ENCODE results near the gene EIF6.

Gene EIF6

GRCh38 chr20:35328689-35329088, 44.1 kb upstream of the EIF6 start:
- H3K9ac ChIP-seq (ENCODE audit: low read length) = no peak overlapping the region
- H3K14ac ChIP-seq (ENCODE audit: low read length) = no peak overlapping the region
- H4K8ac ChIP-seq (ENCODE audit: low read depth, low read length) = no peak overlapping the region
- no peak overlapping the region for H2BK5ac ChIP-seq (ENCODE audit: low read depth, low read length, poor library complexity)
- no peak overlapping the region for H2AFZ ChIP-seq (ENCODE audit: insufficient read depth, low read length, poor library complexity)
- H2BK120ac ChIP-seq (ENCODE audit: insufficient read depth, low read length, poor library complexity) = no peak overlapping the region
- no peak for DNase-seq
- no CpG with 5 or more reads among the region's 4 CpGs for WGBS (ENCODE audit: extremely low coverage, insufficient coverage, insufficient read length)
- H3K4me2 ChIP-seq (ENCODE audit: low read length) = no peak overlapping the region
- no peak overlapping the region for H3K4ac ChIP-seq (ENCODE audit: low read depth, low read length)
- no peak overlapping the region for H3K27ac ChIP-seq (ENCODE audit: low read depth, low read length)
- no peaks in the 10 kb centered on the region for H3K79me2 ChIP-seq (ENCODE audit: control insufficient read depth, insufficient read depth, low read length, poor library complexity)
- H3K4me1 ChIP-seq (ENCODE audit: control insufficient read depth in 1 of 2, insufficient read depth in 2 of 2, low read length in 2 of 2) = peaks cover 0 to 2% of the 10 kb centered on the region in 2 experiments
- no peaks in the 10 kb centered on the region for H3K36me3 ChIP-seq (ENCODE audit: control insufficient read depth in 1 of 2, insufficient read depth in 2 of 2, low read length in 2 of 2)
- H3K9me3 ChIP-seq (ENCODE audit: insufficient read depth, low read depth, low read length) = no peaks in the 10 kb centered on the region
- no peak overlapping the region for H2BK12ac ChIP-seq (ENCODE audit: low read length)
- no peak overlapping the region for H3K4me3 ChIP-seq (ENCODE audit: low read depth, low read length)
- no peaks in the 10 kb centered on the region for H3K79me1 ChIP-seq (ENCODE audit: low read length)
- H3K27me3 ChIP-seq (ENCODE audit: insufficient read depth, low read length) = no peaks in the 10 kb centered on the region
- H3K23ac ChIP-seq (ENCODE audit: low read length) = no peak overlapping the region
- H3K18ac ChIP-seq (ENCODE audit: low read length) = no peak overlapping the region
- H2AK5ac ChIP-seq (ENCODE audit: low read length) = no peak overlapping the region
- H4K91ac ChIP-seq (ENCODE audit: low read depth, low read length) = no peak overlapping the region
- H4K12ac ChIP-seq (ENCODE audit: low read depth, low read length) = no peak overlapping the region

GRCh38 chr20:35328095-35328685, 43.6 kb upstream of the EIF6 start:
- no peak overlapping the region for H3K18ac ChIP-seq (ENCODE audit: low read length)
- no peaks in the 10 kb centered on the region for H3K36me3 ChIP-seq (ENCODE audit: control insufficient read depth in 1 of 2, insufficient read depth in 2 of 2, low read length in 2 of 2)
- H3K79me2 ChIP-seq (ENCODE audit: control insufficient read depth, insufficient read depth, low read length, poor library complexity) = no peaks in the 10 kb centered on the region
- no peak overlapping the region for H4K91ac ChIP-seq (ENCODE audit: low read depth, low read length)
- H3K4ac ChIP-seq (ENCODE audit: low read depth, low read length) = no peak overlapping the region
- no peaks in the 10 kb centered on the region for H3K9me3 ChIP-seq (ENCODE audit: insufficient read depth, low read depth, low read length)
- no peak overlapping the region for H3K27ac ChIP-seq (ENCODE audit: low read depth, low read length)
- WGBS (ENCODE audit: extremely low coverage, insufficient coverage, insufficient read length) = no CpG with 5 or more reads among the region's 3 CpGs
- H2AK5ac ChIP-seq (ENCODE audit: low read length) = no peak overlapping the region
- no peak overlapping the region for H3K23ac ChIP-seq (ENCODE audit: low read length)
- H3K4me1 ChIP-seq (ENCODE audit: control insufficient read depth in 1 of 2, insufficient read depth in 2 of 2, low read length in 2 of 2) = peaks cover 0 to 2% of the 10 kb centered on the region in 2 experiments
- H2BK5ac ChIP-seq (ENCODE audit: low read depth, low read length, poor library complexity) = no peak overlapping the region
- no peak overlapping the region for H3K4me2 ChIP-seq (ENCODE audit: low read length)
- H2AFZ ChIP-seq (ENCODE audit: insufficient read depth, low read length, poor library complexity) = no peak overlapping the region
- H3K14ac ChIP-seq (ENCODE audit: low read length) = no peak overlapping the region
- no peaks in the 10 kb centered on the region for H3K27me3 ChIP-seq (ENCODE audit: insufficient read depth, low read length)
- no peak overlapping the region for H4K12ac ChIP-seq (ENCODE audit: low read depth, low read length)
- no peak for DNase-seq
- no peaks in the 10 kb centered on the region for H3K79me1 ChIP-seq (ENCODE audit: low read length)
- no peak overlapping the region for H2BK120ac ChIP-seq (ENCODE audit: insufficient read depth, low read length, poor library complexity)
- H3K4me3 ChIP-seq (ENCODE audit: low read depth, low read length) = no peak overlapping the region
- H3K9ac ChIP-seq (ENCODE audit: low read length) = no peak overlapping the region
- H4K8ac ChIP-seq (ENCODE audit: low read depth, low read length) = no peak overlapping the region
- no peak overlapping the region for H2BK12ac ChIP-seq (ENCODE audit: low read length)

GRCh38 chr20:35327074-35327976, 42.8 kb upstream of the EIF6 start:
- Histone ChIP-seq H2AK5ac (ENCODE audit: low read length) (no peak overlapping the region), H4K8ac (ENCODE audit: low read depth, low read length) (no peak overlapping the region), H3K36me3 (ENCODE audit: control insufficient read depth in 1 of 2, insufficient read depth in 2 of 2, low read length in 2 of 2) (no peaks in the 10 kb centered on the region), H3K4ac (ENCODE audit: low read depth, low read length) (no peak overlapping the region), H3K27me3 (ENCODE audit: insufficient read depth, low read length) (no peaks in the 10 kb centered on the region), H3K14ac (ENCODE audit: low read length) (no peak overlapping the region), H3K9me3 (ENCODE audit: insufficient read depth, low read depth, low read length) (no peaks in the 10 kb centered on the region), H3K4me3 (ENCODE audit: low read depth, low read length) (no peak overlapping the region), H2BK12ac (ENCODE audit: low read length) (no peak overlapping the region), H3K79me1 (ENCODE audit: low read length) (no peaks in the 10 kb centered on the region), H3K18ac (ENCODE audit: low read length) (no peak overlapping the region), H2BK120ac (ENCODE audit: insufficient read depth, low read length, poor library complexity) (no peak overlapping the region), H4K91ac (ENCODE audit: low read depth, low read length) (no peak overlapping the region), H3K23ac (ENCODE audit: low read length) (no peak overlapping the region), H4K12ac (ENCODE audit: low read depth, low read length) (no peak overlapping the region), H2BK5ac (ENCODE audit: low read depth, low read length, poor library complexity) (no peak overlapping the region), H3K9ac (ENCODE audit: low read length) (no peak overlapping the region), H3K4me2 (ENCODE audit: low read length) (no peak overlapping the region), H3K79me2 (ENCODE audit: control insufficient read depth, insufficient read depth, low read length, poor library complexity) (no peaks in the 10 kb centered on the region), H2AFZ (ENCODE audit: insufficient read depth, low read length, poor library complexity) (no peak overlapping the region), H3K4me1 (ENCODE audit: control insufficient read depth in 1 of 2, insufficient read depth in 2 of 2, low read length in 2 of 2) (peaks cover 0 to 2% of the 10 kb centered on the region in 2 experiments), H3K27ac (ENCODE audit: low read depth, low read length) (no peak overlapping the region)
- WGBS (ENCODE audit: extremely low coverage, insufficient coverage, insufficient read length) = no CpG with 5 or more reads among the region's 4 CpGs
- DNase-seq = no peak

- H3K14ac ChIP-seq (ENCODE audit: low read length) = no peak overlapping the region
- no peaks in the 10 kb centered on the region for H3K79me2 ChIP-seq (ENCODE audit: control insufficient read depth, insufficient read depth, low read length, poor library complexity)
- H3K4me1 ChIP-seq (ENCODE audit: control insufficient read depth in 1 of 2, insufficient read depth in 2 of 2, low read length in 2 of 2) = peaks cover 0 to 2% of the 10 kb centered on the region in 2 experiments
- no peaks in the 10 kb centered on the region for H3K9me3 ChIP-seq (ENCODE audit: insufficient read depth, low read depth, low read length)
- no CpG with 5 or more reads among the region's 3 CpGs for WGBS (ENCODE audit: extremely low coverage, insufficient coverage, insufficient read length)
- no peak overlapping the region for H4K12ac ChIP-seq (ENCODE audit: low read depth, low read length)
- no peak overlapping the region for H3K23ac ChIP-seq (ENCODE audit: low read length)
- H3K4me3 ChIP-seq (ENCODE audit: low read depth, low read length) = no peak overlapping the region
- no peak overlapping the region for H2BK12ac ChIP-seq (ENCODE audit: low read length)
- no peak overlapping the region for H3K4ac ChIP-seq (ENCODE audit: low read depth, low read length)
- no peak overlapping the region for H3K9ac ChIP-seq (ENCODE audit: low read length)
- no peak overlapping the region for H3K4me2 ChIP-seq (ENCODE audit: low read length)
- H4K91ac ChIP-seq (ENCODE audit: low read depth, low read length) = no peak overlapping the region
- no peak overlapping the region for H3K27ac ChIP-seq (ENCODE audit: low read depth, low read length)
- H3K27me3 ChIP-seq (ENCODE audit: insufficient read depth, low read length) = no peaks in the 10 kb centered on the region
- DNase-seq = no peak
- H2BK120ac ChIP-seq (ENCODE audit: insufficient read depth, low read length, poor library complexity) = no peak overlapping the region
- H3K36me3 ChIP-seq (ENCODE audit: control insufficient read depth in 1 of 2, insufficient read depth in 2 of 2, low read length in 2 of 2) = no peaks in the 10 kb centered on the region
- no peak overlapping the region for H2BK5ac ChIP-seq (ENCODE audit: low read depth, low read length, poor library complexity)
- H2AFZ ChIP-seq (ENCODE audit: insufficient read depth, low read length, poor library complexity) = no peak overlapping the region
- no peaks in the 10 kb centered on the region for H3K79me1 ChIP-seq (ENCODE audit: low read length)
- no peak overlapping the region for H4K8ac ChIP-seq (ENCODE audit: low read depth, low read length)
- no peak overlapping the region for H2AK5ac ChIP-seq (ENCODE audit: low read length)
- H3K18ac ChIP-seq (ENCODE audit: low read length) = no peak overlapping the region
These were observed 42.1 kb upstream of the EIF6 start for GRCh38 chr20:35326740-35327073.
